ENCODE results near the gene FGF3.

Gene FGF3

DNA sequence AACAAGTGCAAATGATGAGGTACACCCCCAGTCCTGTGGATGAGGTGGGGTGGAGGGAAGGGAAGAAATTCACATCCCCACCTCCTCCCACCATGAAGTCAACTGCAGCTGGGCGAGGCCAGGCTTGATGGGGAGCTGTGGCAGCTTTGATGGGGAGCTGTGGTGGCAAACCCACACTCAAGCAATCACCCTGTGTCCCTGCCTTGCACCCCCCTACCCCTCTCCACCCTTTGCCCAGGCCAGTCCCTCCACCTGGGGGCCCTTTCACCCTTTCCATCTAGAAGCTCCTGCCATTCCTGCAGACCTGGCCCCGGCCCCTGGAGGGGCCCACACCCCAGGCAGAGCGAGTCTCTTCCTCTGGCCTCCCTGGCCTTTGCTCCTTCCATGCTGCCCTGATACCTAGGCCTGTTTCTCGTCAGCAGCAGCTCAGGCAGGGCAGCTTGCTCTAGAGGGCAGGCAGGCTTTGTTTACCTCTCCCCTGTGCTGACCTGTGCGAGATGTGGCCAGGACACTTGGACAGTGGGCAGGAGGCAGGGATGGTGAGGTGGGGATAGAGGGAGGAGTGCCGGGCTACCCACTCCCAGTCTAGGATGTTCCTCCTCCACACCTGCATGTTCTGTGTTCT lies 4.5 kb upstream of the FGF3 start:
- no peak for DNase-seq

DNA sequence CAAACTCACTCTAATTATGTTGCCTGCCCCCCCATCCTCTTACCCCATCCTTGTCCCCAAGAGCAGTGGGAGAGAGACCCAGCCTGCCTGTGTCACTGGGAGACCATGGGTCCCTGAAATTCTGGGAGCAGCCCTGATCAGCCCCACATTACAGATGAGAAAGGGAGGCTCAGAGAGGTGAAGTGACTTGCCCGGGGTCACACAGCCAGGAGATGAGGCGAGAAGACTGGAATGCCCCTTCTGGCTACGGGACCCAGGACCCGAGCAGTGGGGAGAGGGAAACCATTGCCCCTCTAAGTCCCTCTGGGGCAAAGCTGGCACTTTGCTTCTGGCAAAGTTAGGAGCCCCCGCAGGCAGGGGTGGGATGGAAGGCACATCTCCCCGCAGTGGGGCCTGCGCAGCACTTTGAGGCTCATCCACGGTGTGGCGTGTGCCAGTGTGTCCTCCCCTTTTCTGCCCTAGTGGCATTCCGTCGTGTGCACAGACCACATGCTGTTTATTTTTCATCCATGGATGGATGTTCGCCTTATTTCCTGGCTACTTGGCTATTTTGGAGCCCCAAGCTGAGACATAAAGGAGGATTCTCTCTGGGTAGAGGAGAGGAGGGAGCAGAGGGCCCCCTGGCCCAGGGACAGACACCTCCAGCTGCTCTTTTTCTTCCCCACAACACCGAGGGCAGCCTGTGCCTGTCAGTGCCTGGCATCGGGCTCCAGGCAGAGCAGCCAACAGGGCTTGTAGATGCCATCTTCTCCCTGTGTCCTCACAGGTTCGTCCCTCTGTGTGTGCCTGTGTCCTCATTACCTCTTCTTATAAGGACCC lies 3.7 kb upstream of the FGF3 start:
- DNase-seq: no peak

DNA sequence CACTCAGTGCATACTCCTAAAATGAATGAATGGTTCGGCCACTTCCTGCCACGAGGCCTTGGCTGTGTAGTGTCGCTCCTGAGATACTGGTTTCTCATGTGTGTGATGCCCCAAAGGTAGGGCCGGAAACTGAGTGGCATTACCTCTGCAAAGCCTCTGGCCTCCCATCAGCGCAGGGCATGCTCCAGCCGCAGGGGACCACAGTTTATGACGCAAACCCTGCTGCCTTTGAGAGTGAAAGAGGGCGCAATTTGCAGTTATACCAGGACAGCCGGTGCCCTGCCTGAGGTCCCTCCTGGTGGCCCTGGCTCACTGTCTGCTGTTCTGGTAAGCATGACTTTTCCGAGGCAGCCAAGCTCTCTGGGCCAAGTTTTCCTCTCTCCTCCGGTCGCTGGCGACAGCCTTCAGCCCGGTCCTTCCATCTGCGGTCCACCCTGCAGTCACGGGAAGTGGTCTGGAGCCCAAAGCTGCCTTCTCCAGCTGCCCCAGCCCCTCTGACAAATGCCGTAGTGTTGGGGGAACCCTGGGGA lies 2.4 kb upstream of the FGF3 start:
- DNase-seq: no peak

DNA sequence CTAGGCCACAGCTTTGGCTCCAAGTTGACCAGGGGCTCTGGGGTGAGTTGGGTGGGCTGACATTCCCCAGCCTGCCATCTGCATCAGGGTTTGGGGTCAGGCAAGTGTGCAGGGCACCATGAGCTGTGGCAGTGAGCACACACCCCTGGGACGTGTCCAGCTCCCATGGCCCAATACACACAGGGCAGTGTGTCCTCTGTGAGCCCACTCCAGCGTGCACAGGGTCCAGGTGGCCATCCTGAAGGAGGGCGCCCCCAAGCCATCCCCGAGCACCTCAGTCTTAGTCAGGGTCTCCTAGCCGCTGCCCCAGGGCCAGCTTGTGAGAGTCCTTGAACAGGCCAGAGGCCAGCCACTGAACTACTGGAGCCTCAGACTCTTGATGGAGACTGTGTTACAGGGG lies 1.2 kb upstream of the FGF3 start:
- DNase-seq: no peak

DNA sequence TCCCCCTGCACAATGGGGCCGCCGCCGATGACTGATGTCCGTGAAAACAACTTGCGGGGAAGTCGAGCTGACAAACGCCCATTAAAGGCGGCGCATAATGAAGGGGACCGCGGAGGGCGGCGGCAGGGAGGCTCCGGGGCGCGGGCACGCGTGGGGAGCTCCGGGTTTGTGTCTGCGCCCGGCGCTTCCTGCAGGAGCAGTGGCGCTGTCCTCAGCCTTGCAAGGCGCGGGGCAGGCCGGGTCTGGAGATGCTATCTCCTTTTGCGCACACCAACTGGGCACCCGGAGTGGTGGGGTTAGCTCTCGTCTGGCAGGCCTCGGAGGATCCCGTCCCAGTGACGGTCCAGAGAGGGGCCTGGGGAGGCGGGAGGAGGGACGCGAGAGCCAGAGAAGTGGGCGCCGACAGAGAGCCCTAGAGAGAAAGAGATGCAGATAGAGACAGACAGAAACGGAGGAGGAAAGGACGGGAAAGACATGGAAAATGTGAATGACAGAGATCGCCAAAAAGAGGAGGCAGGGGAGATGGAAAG lies 390 bp upstream of the FGF3 start:
- no peak for DNase-seq

DNA sequence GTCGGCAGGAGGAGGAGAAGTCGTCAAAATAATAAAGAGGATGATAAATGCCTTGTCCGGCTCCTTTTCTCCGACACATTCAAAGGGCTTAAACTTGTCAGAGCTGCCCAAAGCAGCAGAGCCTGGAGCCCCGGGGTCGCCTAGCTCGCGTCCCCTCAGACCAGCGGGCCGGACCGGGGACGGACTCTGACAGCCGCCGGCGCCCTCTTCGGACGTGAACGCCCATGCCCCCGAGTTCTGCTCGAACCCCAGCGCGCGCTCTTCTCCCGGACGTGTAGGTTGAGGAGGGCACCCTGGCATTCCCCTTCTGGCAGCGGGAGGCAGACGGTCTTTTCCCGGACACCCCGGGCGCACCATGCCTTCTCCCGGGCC lies 999 bp downstream of the FGF3 start:
- DNase-seq: no peak

DNA sequence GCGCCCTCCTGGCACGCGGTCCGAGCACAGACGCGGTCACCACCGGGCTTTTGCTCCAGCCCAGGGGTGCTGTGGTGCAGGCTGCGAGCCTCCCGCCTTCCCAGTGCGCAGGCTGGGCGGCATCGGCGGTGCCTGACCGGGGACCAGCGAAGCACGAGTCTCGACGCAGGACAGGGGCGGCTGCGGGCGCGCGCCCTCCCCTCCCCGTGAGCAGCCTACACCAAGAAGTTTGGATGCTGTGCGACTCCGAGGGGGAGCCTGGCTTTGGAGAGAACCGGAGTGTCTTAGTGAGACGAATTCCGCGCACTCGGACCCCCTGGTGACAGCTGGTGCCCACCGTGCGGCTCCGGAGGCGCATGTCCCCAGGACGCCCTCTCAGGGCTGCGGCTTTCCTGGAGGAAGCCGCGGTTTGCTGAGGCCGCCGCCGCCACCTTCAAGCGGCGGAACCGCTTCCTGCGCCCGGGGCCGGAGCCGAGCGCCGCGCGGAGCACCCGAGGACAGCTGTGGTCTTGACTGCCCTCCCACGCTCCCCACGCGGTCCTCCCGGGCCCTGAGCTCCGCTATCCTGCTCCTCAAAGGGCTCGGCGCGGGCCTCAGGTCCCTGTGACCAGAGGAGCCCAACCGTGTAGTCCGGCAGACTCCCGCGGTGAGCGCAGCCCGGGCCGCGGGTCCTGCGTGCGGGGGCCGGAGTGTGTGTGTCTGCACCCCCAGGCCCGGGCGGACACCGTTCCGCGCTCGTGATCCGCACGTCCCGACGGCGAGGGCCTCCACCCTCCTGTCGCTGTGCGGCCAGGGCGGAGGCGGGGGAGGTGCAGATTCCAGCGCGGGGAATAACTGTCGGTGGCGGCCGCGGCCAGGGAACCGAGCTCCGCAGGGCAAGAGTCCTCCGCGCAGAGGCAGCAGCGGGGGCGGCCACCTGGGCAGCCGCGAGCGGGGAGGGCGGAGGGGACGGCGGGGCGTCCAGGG lies 1.7 kb downstream of the FGF3 start:
- DNase-seq: no peak

DNA sequence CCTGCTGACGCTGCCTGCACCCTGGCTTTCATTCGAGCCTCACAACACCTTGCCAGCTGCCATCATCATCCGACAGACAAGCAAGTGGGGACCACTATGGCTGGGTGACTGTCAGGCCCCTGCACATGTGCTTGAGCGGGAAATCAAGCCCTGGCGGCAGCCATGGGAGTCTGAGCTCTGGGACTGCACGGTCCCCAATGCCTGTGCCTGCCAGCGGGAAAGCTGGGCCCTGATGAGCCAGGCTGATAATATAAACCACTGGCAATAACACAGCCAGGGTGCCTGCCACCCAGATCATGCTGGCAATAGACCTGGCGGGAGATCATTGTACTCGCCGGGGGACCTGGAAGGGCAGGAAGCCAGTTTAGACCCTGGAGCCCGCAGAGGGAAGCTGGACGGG lies 2.5 kb downstream of the FGF3 start:
- no peak for DNase-seq

DNA sequence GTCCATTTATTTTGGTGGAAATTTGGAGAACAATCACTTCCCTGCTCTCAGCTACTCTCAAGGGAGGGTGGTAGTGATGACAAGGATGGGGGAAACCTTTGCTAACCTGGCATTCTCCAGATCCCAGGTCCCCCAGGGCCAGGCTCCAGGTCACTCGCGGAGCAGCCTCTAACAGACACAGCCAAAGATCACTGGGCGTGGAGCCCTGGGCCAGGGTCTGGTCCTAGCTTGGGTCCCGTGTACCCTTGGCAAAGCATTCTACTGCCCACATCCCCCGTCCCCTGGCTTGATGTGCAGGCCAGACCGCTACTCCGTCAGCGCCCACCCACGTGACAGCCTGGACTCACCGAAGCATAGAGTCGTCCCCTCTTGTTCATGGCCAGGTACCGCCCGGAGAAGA lies 3.2 kb downstream of the FGF3 start:
- no peak for DNase-seq

DNA sequence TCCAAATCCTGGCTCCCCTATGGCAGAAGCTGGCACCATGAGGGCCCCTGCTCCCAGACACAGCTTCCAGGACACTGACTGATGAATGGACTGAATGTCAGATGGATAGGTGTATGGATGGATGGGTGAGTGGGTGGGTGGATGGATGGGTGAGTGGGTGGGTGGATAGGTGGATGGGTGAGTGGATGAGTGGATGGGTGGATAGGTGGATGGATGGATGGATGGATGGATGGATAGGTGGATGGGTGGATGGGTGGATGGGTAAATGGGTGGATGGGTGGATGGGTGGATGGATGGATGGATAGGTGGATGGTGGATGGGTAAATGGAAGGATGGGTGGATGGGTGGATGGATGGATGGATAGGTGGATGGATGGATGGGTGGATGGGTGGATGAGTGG lies 4.3 kb downstream of the FGF3 start:
- DNase-seq: no peak

DNA sequence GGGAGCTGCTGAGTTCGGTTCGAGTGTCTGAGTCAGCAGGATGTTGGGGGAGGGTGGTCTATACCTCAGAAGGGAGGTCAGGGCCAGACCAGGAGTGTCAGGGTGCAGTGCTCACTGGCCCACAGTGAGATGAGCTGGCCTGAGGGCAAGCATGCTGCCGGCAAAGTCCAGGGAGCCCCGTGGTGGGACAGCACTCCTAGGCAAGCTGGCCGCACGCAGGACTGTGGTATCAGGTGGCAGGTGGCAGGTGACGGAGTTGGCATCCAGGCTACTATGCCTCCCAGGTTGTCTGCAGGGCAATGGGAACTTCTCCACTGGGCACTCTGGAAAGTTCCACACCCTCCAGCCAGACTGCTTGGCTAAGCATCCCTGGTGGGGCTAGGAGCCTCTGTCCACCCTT lies 4.8 kb downstream of the FGF3 start:
- DNase-seq: no peak

DNA sequence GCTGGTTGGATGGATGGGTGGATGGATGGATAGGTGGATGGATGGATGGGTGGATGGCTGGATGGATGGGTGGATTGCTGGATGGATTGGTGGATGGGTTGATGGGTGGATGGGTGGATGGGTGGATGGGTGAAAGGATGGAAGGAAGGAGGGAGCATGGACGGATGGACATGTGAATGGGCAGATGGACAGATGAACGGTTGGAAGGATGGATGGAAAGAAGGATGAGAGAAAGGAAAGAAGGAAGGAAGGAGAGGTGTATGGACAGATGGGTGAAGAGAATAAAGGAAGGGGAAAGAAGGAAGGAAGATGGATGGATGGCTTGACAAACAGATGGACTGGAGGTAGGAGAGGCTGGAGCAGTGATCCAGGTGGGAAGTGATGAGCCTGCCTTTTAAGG lies 5.4 kb downstream of the FGF3 start:
- DNase-seq: no peak

DNA sequence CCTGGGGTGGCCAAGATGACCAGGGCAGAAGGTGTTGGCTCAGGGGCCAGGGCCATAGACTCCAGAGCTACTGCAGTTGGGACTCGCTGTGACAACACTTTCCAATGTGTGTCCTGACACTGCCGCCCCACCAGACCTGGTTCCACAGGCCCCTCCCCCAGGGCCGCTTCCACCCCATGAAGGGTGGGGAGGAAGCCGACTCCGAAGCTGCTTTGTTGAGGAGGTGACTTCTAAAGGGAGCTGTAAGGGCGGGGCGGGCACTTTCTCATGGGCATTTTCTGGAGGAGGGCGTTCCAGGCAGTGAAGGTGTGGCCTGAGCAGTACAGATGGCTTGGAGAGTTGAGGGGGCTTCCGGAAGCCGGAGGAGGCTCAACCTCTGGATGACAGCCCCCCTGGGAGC lies 6.3 kb downstream of the FGF3 start:
- no peak for DNase-seq

DNA sequence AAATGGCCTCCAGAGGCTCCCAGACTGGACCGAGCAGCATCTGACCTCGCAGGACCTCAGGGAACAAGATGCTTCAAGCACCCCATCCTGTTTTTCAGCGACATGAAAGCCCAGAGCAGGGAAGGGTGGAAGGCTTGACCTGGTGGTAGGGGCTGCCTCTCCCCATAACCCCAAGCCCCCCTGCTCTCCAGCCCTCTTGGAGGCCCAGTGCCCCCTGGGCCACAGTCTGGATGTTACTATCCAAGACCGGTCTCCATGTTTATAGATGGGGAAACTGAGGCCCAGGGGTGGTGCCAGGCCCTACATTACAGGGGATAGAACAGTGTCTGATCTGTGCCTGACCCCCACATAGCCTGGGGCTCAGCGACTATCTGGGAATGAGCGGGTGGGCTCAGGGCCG lies 7.0 kb downstream of the FGF3 start:
- no peak for DNase-seq

DNA sequence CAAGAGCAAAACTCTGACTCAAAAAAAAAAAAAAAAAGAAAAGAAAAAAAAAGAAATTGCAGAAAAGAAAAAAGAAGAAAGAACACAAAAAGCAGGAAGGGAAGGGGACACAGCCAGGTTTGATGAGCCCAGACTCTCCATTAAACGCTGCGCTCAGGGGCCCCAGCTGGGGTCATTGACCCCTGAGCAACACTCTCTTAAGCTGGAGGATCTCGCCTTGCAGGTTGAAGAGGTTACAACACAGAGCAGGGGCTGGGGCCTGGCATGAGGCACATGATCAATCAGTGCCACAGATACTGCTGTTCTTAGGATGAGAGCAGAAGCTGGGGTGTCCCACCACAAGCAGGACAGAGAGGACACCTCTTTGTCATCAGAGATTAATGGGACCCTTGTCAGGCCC lies 7.8 kb downstream of the FGF3 start:
- DNase-seq: no peak

DNA sequence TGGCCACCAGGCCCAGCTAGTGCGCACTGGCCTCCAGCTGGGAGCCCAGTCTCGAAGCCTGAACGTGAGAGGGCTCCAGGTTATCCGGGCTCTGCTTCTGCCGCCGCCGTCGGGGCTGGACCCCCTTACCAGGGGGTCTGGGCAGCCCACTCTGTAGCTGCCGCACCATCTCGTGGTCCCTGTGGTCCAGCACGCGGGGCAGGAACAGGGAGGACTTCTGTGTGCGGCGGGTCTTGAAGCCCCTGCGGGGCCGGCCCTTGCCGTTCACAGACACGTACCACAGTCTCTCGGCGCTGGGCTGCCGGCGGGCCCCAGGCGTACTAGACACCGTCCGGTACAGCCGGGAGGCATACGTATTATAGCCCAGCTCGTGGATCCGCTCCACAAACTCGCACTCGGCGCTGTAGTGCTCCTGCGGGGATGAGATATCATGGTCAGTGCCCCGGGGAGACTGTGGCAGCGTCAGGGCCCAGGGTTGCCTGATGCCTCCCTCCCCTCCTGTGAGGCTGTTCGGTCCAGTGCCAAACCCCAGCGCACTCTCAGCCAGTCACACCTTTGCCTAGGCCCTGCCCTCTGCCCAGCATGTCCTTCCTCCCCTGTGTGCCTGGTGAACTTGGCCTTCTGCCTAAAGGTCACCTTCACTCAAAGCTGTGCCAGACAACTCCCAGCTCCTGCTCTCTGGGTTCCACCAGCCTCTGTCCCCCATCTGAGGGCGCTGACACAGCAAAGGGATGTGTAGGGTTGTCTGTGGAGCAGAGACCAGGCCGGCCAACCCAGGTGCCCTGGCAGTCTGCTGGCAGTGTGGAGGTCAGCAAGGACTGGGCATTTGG lies 8.7 kb downstream of the FGF3 start:
- DNase-seq: no peak

DNA sequence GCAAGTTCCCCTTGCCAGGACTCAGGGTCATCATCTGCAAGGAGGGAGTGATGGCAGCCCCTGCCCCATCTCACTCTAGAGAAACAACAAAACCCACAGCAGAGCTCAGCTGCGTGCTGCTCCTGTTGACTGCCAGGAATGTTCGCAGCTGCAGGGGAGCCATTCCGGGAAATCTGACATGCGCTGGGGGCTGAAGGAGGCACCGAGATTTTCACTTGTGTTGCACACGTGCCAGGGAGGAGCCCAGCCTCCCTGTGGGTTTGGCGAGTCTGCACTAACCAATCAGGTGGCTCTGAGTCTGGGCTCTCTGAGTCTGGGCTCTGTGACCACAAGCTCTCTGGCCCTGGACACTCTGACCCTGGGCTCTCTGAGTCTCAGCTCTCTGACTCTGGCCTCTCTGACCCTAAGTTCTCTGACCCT lies 10.5 kb downstream of the FGF3 start:
- DNase-seq: no peak

DNA sequence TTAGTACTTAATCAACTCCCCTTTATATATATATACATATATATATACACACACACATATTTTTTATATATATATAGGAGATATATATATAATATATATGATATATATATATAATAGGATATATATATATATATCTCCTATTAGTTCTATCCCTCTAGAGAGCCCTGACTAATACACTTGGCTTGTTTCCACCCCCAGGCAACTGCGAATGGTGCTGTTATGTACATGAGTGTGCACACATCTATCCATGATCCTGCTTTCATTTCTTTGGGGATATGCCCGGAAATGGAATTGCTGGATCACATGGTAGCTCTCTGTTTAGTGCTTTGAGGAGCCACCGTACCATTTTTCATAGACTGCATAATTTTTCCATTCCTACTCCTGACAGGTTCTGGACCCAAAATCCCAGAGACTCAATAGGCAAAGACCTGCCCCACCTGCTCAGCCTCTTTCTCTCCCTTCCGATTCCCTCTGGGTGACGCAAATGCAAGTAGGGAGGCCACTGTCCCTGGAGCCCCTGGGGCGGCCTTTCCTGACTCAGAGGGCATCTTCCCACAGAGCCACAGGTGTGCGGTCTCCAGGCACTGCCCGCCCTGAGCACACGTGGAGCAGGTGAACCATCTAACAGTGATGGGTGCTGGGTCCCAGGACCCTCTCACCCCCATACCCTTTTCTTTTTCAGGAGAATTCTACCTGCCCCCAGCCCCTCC lies 12.0 kb downstream of the FGF3 start:
- no peak for DNase-seq

DNA sequence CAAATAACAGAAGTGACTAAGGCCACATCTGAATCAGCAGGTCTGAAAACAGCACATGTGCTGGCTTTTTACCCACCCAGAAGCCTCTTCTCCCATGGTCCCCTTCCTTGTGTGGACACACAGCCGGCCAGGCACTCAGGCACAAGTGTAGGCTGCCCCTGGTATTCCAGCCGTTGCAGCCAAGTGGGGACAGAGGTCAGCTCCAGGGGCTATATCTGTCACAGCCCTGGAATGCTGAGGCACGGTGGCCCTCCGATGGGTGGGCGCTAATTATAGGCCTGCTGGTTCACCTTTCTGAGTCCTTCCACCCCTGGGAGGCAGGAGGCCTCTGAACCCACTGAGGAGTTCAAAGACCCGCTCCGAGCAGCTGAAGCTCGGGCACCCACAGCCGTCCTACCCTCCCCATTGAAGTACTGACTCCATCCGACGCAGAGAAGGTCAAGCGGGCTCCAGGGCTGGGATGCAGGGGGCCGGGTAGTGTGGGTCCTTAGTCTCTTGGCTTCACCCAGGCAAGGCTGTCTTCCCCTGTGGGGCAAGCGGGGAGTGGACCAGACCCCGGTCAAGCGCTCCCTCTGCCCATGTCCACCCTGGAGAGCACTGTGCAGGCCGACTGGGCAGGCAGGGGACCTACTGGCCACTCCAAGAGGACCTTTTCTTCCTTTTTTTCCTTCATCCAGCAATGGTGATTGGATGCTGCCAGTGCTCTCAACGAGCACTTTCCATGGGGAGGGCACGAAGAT lies 14.3 kb downstream of the FGF3 start:
- DNase-seq: no peak

DNA sequence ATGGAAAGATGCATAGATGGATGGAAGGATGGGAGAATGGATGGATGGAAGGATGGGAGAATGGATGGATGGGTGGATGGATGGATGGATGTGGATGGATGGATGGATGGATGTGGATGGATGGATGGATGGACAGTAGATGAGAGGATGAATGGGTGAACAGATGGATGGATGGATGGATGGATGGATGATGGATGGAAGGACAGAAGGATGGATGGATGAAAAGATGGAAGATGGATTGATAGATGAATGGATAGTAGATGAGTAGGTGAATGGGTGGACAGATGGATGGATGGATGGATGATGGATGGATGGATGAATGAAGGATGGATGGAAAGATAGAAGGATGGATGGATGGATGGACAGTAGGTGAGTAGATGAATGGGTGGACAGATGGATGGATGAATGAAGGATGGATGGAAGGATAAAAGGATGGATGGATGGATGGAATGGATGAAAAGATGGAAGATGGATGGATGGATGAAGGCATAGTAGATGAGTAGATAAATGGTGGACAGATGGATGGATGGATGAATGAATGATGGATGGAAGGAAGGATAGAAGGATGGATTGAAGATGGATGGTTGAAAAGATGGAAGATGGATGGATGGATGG lies 15.5 kb downstream of the FGF3 start:
- DNase-seq: no peak
